Inferior parietal cortex (tissue), 1 donor: ENCODE measurements around the gene SLC9A9.

Experiments
- DNase-seq: peaks from one replicate; pipeline ENCODE4 v3.0.0-alpha.2; 2016; ENCODE audit errors: extremely low spot score

SLC9A9 gene

DNA sequence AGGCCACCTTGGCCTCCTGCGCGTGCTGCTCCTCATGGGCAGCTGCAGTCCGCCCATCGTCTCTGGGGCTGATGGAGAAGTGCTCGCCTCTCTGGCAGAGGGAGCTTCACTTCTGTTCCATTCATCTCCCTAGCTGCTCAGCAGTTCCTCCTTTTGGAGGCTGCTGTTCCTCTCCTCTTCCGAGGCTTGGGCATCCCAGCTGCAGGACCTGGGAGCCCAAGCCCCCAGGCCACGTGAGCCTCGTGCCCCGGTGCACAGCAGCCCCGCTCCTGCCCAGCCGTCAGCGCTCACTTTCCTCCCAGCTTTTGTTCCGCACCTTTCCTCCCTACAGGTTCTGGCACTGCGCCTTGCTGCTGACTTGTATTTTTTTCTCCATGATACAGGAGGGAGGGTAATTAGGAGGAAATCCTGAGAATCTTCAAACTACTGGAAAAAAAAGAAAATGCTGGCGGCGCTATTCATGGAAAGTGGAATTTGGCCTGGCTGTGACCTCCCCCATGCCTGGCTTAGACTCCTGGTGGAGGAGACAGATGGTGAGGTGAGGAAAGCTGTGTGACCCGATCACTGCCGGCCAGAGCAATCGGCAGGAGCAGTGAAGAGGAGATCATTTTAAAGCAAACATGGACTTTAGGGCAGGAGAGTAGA, 518.6 kb downstream of the SLC9A9 start:
- DNase-seq: no peak

GRCh38 chr3:143328451-143328850, 519.8 kb downstream of the SLC9A9 start:
- no peak for DNase-seq

DNA sequence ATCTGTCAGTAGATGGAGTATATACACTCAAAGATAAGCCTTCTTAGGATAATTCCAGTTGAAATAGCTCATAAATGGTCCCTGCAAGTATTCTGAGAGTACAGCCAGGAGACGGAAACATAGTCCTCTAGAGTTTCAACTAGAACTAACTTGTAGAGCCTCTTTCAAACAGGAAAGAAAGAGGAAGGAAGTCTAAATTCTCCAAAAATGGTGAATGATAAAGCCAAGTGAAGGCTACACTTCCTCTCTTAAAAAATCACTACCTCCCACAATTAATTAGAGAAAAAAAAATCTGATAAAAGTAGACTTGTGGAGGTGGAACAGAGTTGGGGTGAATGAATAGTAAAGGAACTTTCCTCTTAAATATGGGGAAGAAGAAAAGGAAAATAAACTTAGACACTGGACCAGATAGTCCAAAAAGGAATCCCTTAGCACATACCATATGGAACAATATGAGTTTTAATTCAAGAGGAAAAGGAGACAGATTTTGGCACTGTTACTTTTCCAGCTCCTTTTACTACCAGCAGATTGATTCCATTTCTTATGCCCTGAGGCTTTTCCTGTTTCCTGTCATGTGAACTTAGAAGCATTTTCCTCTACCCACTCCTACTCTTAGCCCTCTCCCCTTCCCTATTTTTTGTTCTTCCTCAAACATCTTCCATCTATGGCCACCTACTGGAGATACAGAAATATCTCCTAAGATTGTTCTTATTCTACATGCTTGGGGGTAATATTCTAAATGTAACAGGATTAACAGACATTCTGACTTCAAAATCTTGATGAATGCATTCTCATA, 521.1 kb downstream of the SLC9A9 start:
- no peak for DNase-seq

DNA sequence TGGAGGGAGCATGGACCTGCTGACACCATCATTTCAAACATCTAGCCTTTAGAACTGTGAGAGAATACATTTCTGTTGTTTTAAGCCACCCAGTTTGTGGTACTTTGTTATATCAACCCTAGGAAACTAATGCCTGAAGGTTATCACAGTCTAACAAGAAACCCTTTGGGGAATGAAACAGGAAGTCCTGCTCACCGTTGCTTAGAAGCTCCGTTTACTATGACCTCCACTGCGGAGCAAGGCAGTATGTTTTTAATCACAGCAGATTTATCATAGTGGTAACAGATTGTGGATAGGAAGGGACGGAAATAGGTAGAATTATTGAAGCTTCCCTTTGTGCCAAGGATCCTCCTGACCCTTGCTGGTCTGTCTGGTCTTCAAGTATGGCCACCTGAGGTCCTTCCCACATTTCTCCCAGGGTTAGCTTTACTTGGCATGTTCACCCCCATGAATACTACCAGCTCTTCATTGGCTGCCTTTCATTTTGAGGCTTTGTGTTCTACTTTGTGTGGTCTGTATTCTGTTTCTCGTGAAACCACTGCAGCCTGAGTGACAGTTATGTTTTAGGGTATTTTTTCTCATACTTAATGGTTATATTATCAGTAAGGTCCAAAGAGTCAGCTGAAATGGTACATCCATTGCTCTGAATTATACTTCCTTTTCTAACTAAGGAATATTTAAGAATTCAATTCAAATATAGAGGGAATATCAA, 527.1 kb downstream of the SLC9A9 start:
- no peak for DNase-seq

- no peak for DNase-seq
Measured at GRCh38 chr3:143315766-143316165, 532.5 kb downstream of the SLC9A9 start.

DNA sequence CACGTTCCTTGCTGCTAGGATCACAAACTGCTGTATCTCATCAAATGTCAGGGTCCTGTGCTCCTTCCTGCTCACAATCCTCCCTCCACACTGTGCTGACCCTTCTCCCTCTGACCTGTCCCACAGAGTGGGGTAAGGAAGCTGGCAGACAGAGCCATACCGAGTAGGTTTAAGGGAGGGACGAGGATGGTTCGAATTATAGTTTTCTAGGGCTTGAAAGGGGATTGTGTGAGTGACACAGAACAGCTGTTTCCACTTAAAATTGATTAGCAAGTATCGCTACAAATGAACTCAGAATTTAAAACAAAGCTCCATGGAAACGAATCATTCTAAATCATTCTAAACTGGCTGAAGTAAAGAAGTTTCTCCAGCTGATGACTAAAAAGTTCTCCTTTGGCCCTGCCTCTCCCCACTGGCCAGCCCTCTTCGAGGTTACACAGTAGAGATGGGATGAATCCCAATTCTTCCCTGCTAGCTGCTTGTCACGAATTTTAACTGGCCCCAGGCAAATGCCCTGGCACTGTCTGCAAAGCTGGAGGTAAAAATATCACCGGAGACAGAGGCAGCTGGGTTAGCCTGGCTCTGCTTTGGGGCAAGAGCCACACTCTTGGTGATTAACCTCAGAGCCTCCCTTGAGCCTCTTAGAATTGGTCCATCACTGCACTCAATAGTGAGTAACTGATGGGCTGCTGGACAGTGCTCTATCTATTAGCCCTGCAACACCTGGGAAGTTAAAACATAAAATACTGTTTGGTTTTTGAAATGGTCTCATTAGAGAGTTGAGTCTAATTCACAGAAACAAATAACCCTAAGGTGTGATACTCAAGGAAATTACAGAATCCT, 533.8 kb downstream of the SLC9A9 start:
- DNase-seq: no peak

DNA sequence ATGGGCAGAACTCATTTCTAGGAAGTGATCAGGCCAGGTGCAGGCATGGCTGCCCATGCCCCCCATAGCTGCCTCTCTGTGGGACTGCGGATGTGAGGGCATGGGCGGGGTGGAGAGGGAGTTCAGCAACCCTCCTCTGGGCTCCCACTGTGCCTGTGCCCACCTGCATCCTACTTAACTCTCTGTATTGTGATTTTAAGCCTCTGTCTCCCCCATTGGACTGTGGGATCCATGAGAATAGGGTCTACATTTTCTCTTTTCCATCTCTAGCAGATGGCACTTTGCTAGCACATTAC, 534.4 kb downstream of the SLC9A9 start:
- no peak for DNase-seq

GRCh38 chr3:143313025-143313892, 535.0 kb downstream of the SLC9A9 start:
- no peak for DNase-seq

GRCh38 chr3:143311096-143311495, 537.2 kb downstream of the SLC9A9 start:
- DNase-seq: no peak

- no peak for DNase-seq
Measured at GRCh38 chr3:143309705-143310104, 538.6 kb downstream of the SLC9A9 start.

GRCh38 chr3:143307613-143308183, 540.6 kb downstream of the SLC9A9 start:
- DNase-seq: no peak

GRCh38 chr3:143306407-143306806, 541.9 kb downstream of the SLC9A9 start:
- no peak for DNase-seq

DNA sequence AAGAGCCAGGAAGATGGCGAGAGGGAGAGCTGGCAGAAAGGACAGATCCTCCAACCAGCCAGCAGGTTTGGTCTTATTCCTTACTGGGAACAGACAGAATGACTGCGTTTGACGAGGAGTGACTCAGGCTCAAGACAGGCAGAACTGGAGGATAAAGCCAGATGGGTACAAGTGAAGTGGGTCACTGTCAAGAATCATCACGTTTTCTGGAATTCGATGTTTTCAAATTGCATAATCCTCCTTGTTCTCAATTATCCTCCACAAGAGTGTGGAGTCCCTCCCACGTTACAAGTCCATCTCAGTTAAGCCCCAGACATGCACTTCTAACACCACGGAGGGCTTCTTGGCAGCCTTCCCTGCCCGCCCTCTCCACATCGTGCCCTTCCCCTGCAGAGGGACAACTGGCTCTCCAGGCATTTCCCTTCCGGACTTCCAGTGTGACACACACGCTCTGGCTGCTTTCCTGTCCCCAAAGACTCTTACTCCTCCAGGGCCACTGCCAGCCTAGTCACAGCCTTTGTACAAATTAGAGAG, 545.6 kb downstream of the SLC9A9 start:
- no peak for DNase-seq

DNA sequence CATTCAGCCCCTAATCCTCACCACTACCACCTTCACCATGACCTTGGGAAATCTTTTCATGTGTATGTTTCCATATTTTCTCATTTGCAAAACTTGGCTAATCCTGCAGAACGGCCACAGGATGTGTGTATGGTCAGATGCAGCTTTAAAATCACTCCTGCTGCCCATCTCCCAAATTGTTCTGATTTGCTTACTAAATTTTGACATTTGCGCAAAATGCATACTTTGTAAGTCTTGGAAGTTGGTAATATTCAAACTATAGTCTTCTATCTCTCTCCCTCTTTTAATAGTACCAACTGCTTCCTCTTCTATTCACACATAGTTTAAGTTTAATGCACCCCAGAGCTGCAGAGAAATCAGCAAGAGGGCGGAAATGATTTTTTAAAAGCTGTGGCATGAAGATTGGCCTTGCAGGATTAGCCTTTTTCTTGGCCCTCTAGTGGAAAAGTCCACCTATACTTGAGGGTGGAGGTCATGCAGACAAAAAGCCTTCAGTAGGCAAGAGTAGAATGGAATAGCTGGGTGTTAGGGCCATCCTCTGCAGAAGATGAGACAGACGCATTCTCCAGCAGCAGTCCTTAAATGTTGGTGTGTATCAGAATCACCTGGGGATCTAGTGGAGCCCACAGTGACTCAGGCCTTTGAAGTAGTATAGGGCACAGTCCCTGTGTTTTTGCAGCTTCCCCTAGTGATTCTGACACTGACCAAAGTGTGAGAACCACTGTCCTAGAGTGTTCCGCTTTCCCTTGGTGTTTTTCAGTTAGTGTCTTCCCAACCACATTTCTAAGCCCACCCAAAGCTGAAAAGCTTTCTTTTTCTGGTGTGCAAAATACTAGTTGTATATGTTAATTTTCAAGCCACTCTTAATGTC, 547.0 kb downstream of the SLC9A9 start:
- no peak for DNase-seq

DNA sequence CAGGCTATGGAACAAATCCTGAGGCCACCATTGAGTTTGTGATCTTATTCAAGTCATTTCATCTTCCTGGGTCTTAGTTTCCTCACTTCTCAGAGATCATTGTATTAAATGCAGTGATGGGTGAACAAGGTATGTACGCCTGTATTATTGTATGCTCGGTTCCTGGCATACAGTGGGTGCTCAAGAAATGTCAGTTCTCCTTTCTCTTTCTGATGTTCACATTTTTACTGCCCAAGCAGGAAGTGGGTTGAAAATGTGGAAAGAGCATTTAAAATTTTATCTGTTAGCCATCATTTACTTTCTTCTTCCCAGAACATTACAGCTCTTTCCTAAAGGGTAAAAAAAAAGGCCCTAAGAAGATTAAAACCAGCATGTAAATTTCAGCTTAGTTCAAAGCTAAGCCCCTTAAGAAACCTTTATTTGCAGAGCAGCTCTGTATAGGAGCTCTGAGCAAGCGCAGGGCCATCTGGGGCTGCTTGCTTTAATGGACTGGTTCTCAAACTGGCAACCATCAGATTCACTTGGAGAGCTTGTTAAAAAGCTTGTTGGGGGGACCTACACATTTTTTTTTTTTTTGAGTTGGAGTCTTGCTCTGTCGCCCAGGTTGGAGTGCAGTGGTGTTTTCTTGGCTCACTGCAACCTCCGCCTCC, 549.3 kb downstream of the SLC9A9 start:
- no peak for DNase-seq

GRCh38 chr3:143298380-143298779, 549.9 kb downstream of the SLC9A9 start:
- peak; percentile 20 for DNase-seq

DNA sequence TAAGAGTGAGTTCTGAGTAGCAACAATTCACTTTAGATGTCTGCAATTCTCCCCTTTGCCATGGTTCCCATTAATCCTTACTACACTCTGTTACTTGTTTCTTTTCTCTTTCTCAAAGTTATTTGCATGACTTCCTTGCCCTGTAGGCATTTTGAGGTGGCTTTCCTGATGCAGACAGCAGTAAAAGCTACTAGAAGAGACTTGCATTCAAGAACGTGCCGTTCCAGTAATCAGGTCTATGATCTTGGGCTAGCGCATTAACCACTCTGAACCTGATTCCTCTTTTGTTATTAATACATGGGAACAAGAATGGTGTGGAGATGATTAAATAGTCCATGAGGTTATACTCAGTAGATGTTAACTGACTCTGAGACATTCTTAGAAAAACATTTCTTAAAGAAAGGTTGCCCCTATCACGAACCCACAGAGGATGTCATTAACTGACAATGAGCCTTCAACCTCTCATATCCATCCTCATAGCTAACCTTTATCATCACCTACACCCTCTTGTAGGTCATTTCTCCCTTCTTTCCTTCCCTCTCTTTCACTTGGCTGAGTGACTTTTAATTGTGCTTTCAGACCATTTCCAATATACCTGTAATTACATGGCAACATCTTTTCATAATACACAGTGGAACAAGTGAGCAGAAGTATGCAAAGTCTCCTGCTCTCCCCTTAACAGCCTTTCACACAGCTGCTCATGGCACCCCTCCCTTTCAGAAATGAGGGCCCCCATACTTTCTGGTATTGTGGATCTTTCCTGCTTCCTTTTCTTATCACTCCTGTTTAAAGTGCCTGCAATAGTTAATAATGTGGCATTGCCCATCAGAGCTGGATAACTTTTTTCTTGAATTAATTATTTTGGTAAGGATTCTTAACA, 552.8 kb downstream of the SLC9A9 start:
- no peak for DNase-seq

DNA sequence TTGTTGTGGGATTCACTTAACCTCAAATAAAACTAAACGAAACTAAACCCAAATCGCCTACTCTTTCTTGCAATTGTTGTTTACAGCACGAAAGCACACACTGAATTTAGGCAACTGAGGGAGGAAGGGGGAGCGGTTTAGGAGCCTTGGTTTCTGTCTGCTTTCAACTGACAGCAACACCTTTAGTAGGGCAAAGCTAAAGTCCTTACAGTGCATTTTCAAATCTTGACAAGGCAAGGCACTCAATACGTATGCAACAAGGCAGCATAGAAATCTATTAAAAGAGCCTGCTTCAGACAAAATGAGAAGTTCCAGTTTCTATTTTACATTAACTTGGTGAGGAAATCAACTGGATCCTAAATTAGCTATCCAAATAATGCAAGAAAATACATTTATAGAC, 554.1 kb downstream of the SLC9A9 start:
- DNase-seq: no peak
